GM12892 (cell line): ENCODE results near the gene PDE4C.

ENCODE experiments used
- POLR2A ChIP-seq: IDR thresholded peaks from 2 replicates; pipeline ENCODE4 v1.6.1; 2011; ENCODE audit warnings: low read depth, low read length, control low read depth
- POLR2AphosphoS5 ChIP-seq: IDR thresholded peaks from 2 replicates; pipeline ENCODE4 v1.6.1; 2011; ENCODE audit warnings: low read depth, low read length, control low read depth
- TAF1 ChIP-seq: IDR thresholded peaks from 2 replicates; pipeline ENCODE4 v1.6.1; 2011; ENCODE audit warnings: low read depth, mild to moderate bottlenecking, control low read depth, low read length, borderline replicate concordance

- no peak for TF ChIP-seq POLR2A
- no peak for TF ChIP-seq POLR2AphosphoS5
- TF ChIP-seq TAF1, result no peak
Measured at GRCh38 chr19:18194554-18195238, 31.5 kb downstream of the PDE4C start.
